Pulmonary artery endothelial cell (primary cell): ENCODE measurements around the gene BORCS8. TPM values are rescaled to one million over a fixed set of nuclear protein-coding genes. Genes with fewer than 3 reads are reported as not detected.
A peak's percentile ranks its signal among the peaks of the same experiment; 100 is the strongest.
"Not testable (repeated sequence)": the region's sequence is repeated elsewhere in the genome, so short reads cannot be mapped to it uniquely, and the experiment has no call there.

Experiments used
- DNase-seq: peaks from one replicate; pipeline ENCODE4 v3.0.0-alpha.2; 2011; ENCODE audit warnings: low read depth, low spot score
- total RNA-seq: library from RNA; depleted of rRNA; stranded (reverse); fragments of >200 nt; gene quantifications from 2 replicates; pipeline ENCODE4 v1.2.3, GENCODE V29; 2014

Gene BORCS8
- total RNA-seq, 1 donor from 2014 or later: 27.4 TPM

DNA sequence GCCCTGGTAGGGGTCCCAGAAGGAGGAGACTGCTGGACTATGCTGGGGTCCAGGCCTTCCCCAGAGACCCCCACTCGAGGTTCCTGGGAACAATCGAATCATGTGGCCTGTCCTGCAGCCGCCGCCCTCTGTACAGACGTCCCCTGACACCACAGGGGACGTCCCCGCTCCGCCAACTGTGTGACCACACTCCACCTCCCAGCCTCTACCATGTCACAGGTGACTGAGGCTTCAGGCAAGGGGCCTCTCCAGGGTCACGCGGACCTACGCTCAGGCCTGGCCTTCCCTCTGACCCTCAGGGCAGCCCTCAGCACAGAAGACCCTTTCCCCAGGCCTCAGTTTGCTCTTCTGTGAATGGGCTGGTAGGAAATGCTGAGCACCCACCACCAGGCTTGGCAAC lies 40.5 kb downstream of the BORCS8 start:
- no peak for DNase-seq

DNA sequence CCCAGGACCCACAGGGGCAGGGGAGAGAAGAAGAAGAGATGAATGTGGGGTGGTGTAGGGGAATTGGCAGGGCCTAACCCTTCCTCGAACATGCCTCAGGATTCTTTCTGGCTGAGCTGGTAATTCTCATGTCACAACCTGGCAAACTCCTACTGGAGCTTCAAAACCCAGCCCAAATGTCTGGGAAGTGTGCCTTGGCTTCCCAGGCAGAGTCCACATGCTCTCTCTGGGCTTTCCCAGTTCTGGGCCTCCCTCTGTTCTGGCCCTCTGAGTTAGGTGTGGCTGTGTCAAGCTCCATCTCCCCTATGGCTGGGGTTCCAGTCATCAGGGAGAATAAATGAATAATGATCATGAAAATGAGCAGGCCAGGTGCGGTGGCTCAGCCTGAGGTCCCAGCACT lies 42.5 kb downstream of the BORCS8 start:
- DNase-seq: no peak

DNA sequence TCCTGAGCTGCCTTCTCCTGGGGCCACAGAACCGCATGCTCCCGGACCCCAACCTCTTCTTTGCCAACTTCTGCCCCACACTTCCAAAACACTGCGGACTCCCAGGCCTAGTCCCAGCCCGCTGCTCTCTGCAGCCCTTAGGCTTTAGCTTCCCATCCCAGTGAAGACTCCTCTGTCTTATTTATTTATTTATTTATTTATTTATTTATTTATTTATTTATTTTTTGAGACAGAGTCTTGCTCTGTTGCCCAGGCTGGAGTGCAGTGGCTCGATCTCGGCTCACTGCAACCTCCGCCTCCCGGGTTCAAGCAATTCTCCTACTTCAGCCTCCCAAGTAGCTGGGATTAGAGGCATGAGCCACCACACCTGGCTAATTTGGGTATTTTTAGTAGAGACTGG lies 43.4 kb downstream of the BORCS8 start:
- DNase-seq: not testable (repeated sequence)

DNA sequence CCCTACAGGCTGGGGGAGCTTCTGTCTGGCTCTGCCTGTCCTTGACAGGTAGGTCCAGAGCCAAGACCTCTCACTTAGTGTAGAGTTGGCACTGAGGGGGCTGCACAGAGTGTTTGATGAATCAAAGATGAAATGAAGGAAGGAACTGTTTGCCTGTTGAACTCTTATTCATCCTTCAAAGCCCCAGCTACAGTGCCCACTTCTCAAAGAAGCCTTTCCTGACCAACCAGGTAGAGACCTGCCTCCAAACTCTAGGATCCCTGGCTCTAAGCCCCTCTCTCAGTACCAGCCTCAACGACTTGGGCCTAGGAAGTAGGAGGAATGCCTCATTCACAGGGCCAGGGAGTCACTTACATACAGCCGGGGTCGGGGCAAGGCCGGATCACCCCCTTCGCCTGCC lies 44.6 kb downstream of the BORCS8 start:
- DNase-seq: no peak

DNA sequence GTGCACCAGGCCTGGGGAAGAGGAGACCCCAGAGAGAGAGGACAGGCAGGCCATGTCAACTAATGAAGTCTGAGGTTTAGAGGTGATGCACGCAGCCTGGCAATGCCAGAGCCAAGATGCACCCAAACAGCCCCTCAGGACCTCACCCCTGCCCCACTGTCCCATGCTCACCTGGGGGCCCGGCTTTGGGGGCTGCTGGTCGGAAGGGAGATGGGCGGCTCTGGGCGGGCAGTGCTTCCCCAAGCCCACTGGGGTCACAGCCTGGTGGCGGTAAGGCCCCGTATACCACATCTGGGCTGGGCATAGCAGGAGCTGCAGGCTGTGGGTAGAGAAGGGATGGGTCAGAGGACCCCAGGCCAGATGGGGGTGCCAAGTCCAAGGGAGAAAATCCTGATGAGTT lies 45.1 kb downstream of the BORCS8 start:
- DNase-seq: no peak

DNA sequence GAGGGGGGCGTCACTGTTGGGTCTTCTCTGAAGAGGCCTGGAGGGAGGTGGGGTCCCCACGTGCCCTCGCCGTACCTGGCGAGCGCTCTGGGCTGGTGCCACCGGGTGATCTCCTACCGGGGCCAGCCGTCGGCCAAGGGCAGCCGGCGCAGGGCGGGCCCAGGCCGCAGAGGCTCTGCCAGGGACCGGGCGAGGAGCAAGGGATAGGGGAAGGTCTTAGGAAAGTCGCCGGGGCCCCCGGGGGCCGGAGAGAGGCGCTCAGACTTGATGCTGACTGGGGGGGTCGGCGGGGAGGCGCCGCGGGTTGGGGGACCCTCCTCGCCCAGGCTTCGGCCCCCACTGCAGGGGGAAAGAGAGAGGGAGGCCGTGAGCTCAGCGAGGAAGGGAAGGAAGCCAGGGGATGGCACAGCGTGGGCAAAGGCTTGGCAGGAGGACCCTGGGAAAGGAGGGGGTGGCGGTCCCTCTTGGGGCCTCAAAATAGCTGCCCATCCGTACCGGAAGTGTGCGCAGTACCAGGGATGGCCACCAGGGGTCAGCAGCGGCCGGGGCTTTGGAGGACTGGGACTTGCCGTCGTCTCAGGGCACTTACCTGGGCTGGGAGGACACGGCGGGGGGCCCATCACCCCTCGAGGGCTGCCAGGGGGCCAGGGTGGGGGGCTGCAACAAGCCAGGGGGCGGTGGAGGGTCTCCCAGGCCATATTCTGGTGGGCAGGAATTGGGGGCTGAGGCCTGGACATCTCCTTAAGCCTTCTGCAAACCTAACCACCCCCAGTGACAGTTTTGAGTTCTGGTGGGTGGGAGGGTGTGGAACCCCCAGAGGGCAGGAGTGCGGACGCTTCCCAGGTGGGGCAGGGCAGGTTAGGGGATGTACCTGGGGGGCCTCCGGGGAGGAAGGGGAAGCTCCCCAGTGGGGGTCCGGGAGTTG lies 46.0 kb downstream of the BORCS8 start:
- DNase-seq: no peak

DNA sequence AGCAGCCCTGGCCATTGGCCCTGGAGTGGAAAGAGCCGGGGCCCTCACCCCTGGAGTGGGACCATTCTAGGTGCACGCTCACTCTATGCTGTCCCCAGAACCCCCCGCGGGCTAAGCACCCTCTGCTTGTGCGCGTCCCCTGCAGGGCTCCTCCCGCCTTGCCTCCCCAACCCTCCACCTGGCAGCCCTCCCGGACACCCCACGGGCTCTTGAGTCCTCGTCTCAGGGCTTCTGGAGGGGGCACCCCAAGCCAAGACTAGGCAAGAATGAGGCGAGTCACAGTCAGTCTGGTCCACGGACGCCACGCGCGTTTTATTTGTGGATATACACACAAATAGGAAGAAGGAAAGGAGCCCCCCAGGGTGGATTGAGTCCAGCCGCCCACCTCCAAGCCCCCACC lies 46.7 kb downstream of the BORCS8 start:
- DNase-seq: no peak

DNA sequence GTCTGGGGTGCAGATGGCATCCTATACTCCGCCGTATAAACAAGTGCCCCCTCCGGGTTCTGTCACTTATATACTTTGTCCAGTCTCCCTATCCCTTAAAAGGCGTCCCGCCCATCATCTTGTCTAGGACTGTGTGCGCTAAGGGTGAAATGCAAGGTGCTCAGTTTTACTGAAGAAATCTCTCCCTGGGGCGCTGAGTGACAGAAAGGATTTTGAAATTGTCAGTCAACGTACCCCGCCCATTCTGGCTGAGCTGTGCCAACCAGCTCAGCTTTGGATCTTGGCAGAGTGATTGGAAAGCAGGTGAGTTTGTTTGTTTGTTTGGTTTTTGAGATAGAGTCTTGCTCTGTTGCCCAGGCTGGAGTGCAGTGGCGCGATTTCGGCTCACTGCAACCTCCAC lies 49.6 kb downstream of the BORCS8 start:
- DNase-seq: no peak

DNA sequence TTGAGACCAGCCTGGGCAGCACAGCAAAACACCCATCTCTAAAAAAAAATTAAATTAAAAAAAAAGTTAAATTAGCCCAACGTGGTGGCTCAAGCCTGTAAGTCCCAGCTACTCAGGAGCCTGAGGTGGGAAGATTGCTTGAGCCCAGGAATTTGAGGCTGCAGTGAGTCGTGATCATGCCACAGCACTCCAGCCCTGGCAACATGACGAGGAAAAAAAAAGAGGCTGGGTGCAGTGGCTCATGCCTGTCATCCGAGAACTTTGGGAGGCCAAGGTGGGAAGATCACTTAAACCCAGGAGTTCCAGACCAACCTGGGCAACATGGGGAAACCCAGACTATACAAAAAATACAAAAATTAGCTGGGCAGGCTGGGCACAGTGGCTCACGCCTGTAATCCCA lies 51.5 kb downstream of the BORCS8 start:
- DNase-seq: no peak

DNA sequence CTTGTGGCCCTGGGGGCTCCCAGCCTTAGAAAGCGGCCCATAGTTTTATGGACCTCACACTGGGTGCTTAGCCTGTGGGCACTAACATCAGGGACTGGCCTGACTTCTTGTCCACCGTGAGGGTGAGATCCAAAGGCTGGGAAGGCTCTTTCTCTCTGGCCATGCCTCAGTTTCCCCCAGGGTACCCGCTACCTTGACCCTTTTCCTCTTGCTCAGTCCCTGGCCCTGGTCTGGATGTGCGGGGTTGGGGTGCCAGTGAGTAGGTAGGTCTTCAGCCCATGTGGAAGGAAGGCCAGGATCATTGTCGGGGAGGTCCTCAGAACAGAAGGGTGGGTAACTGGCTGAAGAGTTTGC lies 52.1 kb downstream of the BORCS8 start:
- DNase-seq: no peak

DNA sequence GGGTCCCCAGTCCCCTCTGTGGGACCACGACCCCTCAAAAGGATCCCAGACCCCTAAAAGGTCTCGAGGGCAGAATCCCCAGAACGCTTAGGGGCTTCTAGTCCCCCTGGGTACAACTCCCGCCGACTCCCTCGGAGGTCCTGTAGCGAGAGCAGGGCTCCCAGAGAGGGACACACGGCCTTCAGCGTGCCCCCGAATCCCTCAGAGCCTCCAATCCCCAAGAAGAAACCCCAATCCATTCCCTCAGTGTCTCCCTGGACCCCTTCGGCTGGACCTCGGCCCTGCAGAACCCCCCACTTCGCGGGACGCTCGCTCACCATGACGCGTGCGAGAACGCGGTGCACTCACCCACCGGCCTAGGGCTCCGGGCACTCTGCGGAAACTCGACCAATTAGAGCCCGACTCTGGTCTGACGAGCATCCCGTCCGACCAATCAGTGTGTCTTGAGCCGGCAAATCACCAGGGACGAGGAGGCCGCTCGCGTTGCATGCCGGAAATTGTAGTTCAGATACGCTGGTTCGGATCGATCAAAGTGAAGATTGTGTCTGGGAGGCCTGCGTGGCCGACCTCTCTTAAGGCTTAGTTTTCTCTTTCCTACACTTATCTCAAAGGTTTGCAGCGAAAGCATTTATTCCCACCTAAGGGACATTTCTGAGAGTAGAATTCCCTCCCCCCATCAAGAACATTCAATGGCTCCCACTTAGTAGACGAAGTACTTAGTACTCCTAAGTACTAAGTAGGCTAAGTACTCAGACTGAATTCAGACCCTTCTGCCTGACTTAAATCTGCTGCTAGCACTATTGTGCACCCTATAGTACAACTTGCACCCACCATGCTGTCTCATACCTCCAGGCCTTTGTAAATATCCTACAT lies 53.6 kb downstream of the BORCS8 start, which contains the start of gene TMEM161A:
TMEM161A (minus strand) TSS at position 370 of the 873 bp plus-strand sequence; CDS start at position 320, 50 bp downstream.
- peak; percentile 95 for DNase-seq

DNA sequence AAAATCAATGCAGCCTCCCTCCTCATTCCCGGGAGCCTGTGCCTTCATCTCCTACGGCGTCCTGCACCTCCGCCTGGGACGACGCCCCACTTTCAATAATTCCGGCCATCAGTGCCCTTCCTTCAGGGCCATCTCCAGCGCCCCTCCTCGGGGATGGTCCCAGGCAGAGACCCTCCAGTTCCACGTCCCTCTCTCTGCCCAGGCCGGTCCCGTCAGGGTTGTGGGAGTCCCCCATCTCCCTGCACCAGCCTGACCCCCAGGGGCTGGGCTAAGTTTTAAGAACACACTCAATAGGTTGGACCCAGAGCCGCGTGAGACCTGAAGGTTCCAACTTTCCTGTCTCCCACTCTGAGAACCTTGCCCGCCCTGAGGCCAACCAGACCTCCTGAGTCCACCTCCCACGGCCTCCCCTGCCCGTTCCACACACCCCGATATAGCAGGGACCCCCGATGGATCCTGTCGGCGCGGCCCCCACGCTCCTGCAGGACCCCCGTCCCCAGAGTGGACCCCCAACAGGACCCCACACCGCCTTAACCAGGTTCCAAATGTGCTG lies 54.3 kb downstream of the BORCS8 start:
- DNase-seq: no peak

DNA sequence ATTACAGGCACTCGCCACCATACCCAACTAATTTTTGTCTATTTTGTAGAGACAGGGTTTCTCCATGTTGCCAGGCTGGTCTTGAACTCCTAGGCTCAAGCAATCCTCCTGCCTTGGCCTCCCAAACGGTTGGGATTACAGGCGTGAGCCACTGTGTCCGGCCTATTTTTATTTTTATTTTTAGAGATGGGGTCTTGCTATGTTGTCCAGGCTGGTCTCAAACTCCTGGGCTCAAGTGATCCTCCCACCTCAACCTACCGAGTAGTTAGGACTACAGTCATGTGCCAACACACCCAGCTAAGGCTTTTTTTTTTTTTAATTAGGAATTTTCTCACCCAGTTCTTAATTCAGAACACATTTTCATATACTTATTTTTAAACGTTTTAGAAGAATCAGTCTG lies 56.2 kb downstream of the BORCS8 start:
- not testable (repeated sequence) for DNase-seq

DNA sequence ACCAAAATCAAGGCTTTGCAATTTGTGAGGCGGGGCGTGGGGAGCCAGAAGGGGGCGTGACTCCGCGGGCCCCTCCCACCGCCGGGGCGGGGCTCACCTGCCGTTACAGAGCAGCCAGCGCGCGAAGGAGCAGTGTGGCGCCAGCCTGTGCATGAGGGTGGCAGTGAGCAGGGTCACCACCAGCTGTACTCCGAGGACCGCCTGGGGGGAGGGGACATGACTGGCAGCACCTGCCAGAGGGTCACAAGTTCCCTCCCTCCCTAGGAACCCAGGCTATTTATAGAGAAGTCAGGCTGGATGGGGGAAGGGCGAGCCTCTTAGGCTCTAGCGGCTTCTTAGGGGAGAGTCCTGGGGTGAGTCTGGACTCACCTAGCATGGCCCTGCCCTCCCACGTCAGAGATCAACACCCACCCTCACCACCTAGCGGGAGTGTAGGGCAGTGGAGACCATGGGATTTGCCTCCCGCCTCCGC lies 57.2 kb downstream of the BORCS8 start:
- DNase-seq: no peak

DNA sequence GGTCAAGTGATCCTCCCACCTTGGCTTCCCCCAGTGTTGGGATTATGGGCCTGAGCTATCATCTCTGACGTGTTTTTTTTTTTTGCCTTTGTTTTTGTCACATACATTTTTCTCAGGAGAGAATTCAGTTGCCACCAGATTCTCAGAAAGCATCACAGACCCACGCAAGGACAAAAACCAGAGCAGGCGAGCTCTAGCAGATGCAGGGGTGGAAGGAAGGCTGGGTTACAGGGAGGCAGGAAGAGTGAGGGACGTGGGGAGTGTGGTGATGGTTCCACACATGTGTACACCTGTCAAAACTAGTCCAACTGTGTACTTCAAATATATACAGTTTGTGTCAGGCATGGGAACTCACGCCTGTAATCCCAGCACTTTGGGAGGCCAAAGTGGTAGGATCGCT lies 58.0 kb downstream of the BORCS8 start:
- no peak for DNase-seq

DNA sequence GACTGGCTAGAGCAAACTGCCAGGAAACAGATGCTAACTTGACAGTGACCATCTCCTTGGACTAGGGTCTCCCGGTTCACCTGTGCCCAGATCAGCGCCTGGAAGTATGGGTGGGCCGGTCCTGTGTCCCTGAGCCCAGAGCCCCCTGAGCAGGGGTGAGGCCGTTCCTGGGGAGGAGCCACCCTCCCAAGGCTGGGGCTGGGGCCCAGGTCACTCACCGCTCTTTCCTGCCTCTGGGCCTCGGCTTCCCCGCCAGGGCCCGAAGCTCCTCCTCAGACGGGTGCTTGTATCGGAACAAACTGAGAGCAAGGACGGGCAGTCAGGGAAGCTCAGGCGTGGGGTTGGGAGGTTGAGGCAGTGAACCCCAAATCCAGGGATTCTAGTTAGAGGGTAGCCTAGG lies 59.0 kb downstream of the BORCS8 start:
- DNase-seq: no peak

DNA sequence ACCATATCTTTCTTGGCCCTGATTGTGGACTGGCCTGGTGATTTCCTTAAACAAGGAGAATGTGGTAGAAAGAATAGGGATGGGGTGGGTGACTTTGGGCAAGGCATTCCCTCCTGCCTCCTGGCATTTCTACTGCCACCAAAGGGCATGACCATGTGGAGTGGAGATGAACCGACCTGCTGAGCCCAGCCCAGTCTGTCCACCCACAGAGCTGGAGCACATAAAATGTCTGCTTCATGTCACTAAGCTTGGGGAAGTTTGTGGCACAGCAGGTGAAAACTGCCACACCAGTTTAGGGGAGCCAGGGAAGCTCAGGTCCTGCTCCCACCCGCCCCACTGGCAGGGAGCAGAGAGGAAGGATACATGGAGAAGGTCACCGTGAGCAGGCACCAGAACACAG lies 60.0 kb downstream of the BORCS8 start:
- DNase-seq: no peak

Other genes with a start within 250 kb of the BORCS8 start
- 17.5 and 29.4 TPM in 2 replicates for gene SUGP2, start 158.6 kb downstream of the BORCS8 start, total RNA-seq
- gene ARMC6, start 158.5 kb downstream of the BORCS8 start, total RNA-seq: 51.1 and 68.3 TPM in 2 replicates
- gene SLC25A42, start 128.2 kb downstream of the BORCS8 start, total RNA-seq: 3.7 and 4.1 TPM in 2 replicates
- 22.1 and 29.5 TPM in 2 replicates for gene TMEM161A, start 53.7 kb downstream of the BORCS8 start, total RNA-seq
- 0.11 and 0.13 TPM in 2 replicates for gene MEF2B, start 21.9 kb downstream of the BORCS8 start, total RNA-seq
- gene RFXANK, start 106 bp upstream of the BORCS8 start, total RNA-seq: 60.7 and 82.3 TPM in 2 replicates
- 11.4 and 19.5 TPM in 2 replicates for gene NR2C2AP, start 11.3 kb upstream of the BORCS8 start, total RNA-seq
- gene NCAN, start 19.8 kb upstream of the BORCS8 start, total RNA-seq: not detected in 2 replicates
- not detected in 2 replicates for gene TM6SF2, start 81.1 kb upstream of the BORCS8 start, total RNA-seq
- 23.9 and 28.7 TPM in 2 replicates for gene SUGP1, start 128.4 kb upstream of the BORCS8 start, total RNA-seq
- 23.7 and 29.1 TPM in 2 replicates for gene MAU2, start 128.7 kb upstream of the BORCS8 start, total RNA-seq
- gene GATAD2A, start 213.5 kb upstream of the BORCS8 start, total RNA-seq: 67.4 and 72.9 TPM in 2 replicates